ENCODE data around the gene ANKRD55. TPM values are rescaled to one million over a fixed set of nuclear protein-coding genes. Genes with fewer than 3 reads are reported as not detected.
"Not testable (repeated sequence)": the region's sequence is repeated elsewhere in the genome, so short reads cannot be mapped to it uniquely, and the experiment has no call there.

ANKRD55 gene
- total RNA-seq, 1 experiment from 2014 or later, result not detected

- peaks cover 6% of the 10 kb centered on the region; the same call in 1 of the 2 replicates for H3K4me1 Mint-ChIP-seq
- no peak overlapping the region for H3K27ac Mint-ChIP-seq
- no peak overlapping the region for H3K4me3 Mint-ChIP-seq
- DNase-seq (ENCODE audit: low spot score), result no peak
- ChIA-PET CTCF (interaction anchor here (0.5 kb wide), 1 partner anchor 135 kb away, joined by 4 read pairs; no protein-coding TSS in a partner anchor), POLR2A (no interaction called here)
- TF ChIP-seq ZNF396 (CRISPR knock-in tag; IDR thresholded peaks at IDR 0.05; ENCODE audit: borderline replicate concordance) (no peak), SP1 (CRISPR knock-in tag; conservative IDR thresholded peaks at IDR 0.05) (no peak), MYBL2 (CRISPR knock-in tag; IDR thresholded peaks at IDR 0.05) (no peak), ZNF512 (CRISPR knock-in tag; IDR thresholded peaks at IDR 0.05; ENCODE audit: borderline replicate concordance) (no peak), ZBTB21 (CRISPR knock-in tag; IDR thresholded peaks at IDR 0.05; ENCODE audit: borderline replicate concordance) (no peak), FOXP1 (CRISPR knock-in tag; IDR thresholded peaks at IDR 0.05; ENCODE audit: borderline replicate concordance) (no peak)
- ATAC-seq, result no peak
- no peaks in the 10 kb centered on the region for H3K9me3 Mint-ChIP-seq
- H3K36me3 Mint-ChIP-seq, result no peaks in the 10 kb centered on the region
- H3K27me3 Mint-ChIP-seq (ENCODE audit: low read depth), result no peaks in the 10 kb centered on the region; the same call in 1 of the 2 replicates
These were observed 106.5 kb downstream of the ANKRD55 start for GRCh38 chr5:56126487-56127179.

GRCh38 chr5:56123531-56124243 lies 109.4 kb downstream of the ANKRD55 start:
- H3K9me3 Mint-ChIP-seq, result peaks cover 8% of the 10 kb centered on the region
- TF ChIP-seq GABPB1 (CRISPR knock-in tag; IDR thresholded peaks at IDR 0.05) (peak; percentile 84), TP53 (CRISPR knock-in tag; IDR thresholded peaks at IDR 0.05) (no peak), FOXK1 (CRISPR knock-in tag; IDR thresholded peaks at IDR 0.05) (no peak)
- peaks cover 6% of the 10 kb centered on the region; the same call in 1 of the 2 replicates for H3K4me1 Mint-ChIP-seq
- H3K27me3 Mint-ChIP-seq (ENCODE audit: low read depth), result no peaks in the 10 kb centered on the region
- H3K36me3 Mint-ChIP-seq, result no peaks in the 10 kb centered on the region
- ATAC-seq (peak; percentile 60; the same call in 1 of the 2 replicates), DNase-seq (ENCODE audit: low spot score) (peak; percentile 49)
- POLR2A ChIA-PET, result no interaction called here
- H3K27ac Mint-ChIP-seq, result no peak overlapping the region
- no peak overlapping the region for H3K4me3 Mint-ChIP-seq
- CTCF ChIA-PET, result interaction anchor here (1.2 kb wide), 2 partner anchors 187 to 188 kb away, joined by 3 to 7 read pairs; no protein-coding TSS in a partner anchor

GRCh38 chr5:56122360-56122985 lies 110.7 kb downstream of the ANKRD55 start:
- H3K9me3 Mint-ChIP-seq, result peaks cover 10% of the 10 kb centered on the region
- H3K36me3 Mint-ChIP-seq; ATAC-seq; H3K4me1 Mint-ChIP-seq; H3K4me3 Mint-ChIP-seq; CTCF ChIA-PET; H3K27me3 Mint-ChIP-seq (ENCODE audit: low read depth); POLR2A ChIA-PET; DNase-seq (ENCODE audit: low spot score); H3K27ac Mint-ChIP-seq: not testable (repeated sequence)

GRCh38 chr5:56119050-56119449 lies 114.1 kb downstream of the ANKRD55 start:
- H3K9me3 Mint-ChIP-seq, result peaks cover 10% of the 10 kb centered on the region
- ChIA-PET POLR2A (no interaction called here), CTCF (no interaction called here)
- H3K4me1 Mint-ChIP-seq, result peaks cover 5% of the 10 kb centered on the region; the same call in 1 of the 2 replicates
- H3K27me3 Mint-ChIP-seq (ENCODE audit: low read depth), result no peaks in the 10 kb centered on the region
- no peak overlapping the region for H3K27ac Mint-ChIP-seq
- DNase-seq (ENCODE audit: low spot score) (no peak), ATAC-seq (no peak)
- no peak overlapping the region for H3K4me3 Mint-ChIP-seq
- no peaks in the 10 kb centered on the region for H3K36me3 Mint-ChIP-seq
- no peak for TF ChIP-seq EMX1 (CRISPR knock-in tag; IDR thresholded peaks at IDR 0.05)
- no peak for TF ChIP-seq MYBL2 (CRISPR knock-in tag; IDR thresholded peaks at IDR 0.05)
- no peak for TF ChIP-seq STAT6 (CRISPR knock-in tag; conservative IDR thresholded peaks at IDR 0.05; ENCODE audit: low read depth)
- no peak for TF ChIP-seq TP53 (CRISPR knock-in tag; IDR thresholded peaks at IDR 0.05)
- TF ChIP-seq MLX (CRISPR knock-in tag; IDR thresholded peaks at IDR 0.05), result no peak
- no peak for TF ChIP-seq ATF2 (CRISPR knock-in tag; IDR thresholded peaks at IDR 0.05; ENCODE audit: borderline replicate concordance, low read depth)
- TF ChIP-seq CREB1 (CRISPR knock-in tag; IDR thresholded peaks at IDR 0.05), result no peak
- TF ChIP-seq USF2 (CRISPR knock-in tag; IDR thresholded peaks at IDR 0.05), result no peak
- no peak for TF ChIP-seq FOXJ3 (CRISPR knock-in tag; IDR thresholded peaks at IDR 0.05; ENCODE audit: borderline replicate concordance)
- no peak for TF ChIP-seq NR2C2 (CRISPR knock-in tag; IDR thresholded peaks at IDR 0.05)
- no peak for TF ChIP-seq SMAD4 (CRISPR knock-in tag; IDR thresholded peaks at IDR 0.05)
- TF ChIP-seq CREM (CRISPR knock-in tag; IDR thresholded peaks at IDR 0.05), result no peak

All from WTC11 (cell line).